HG03469 (cell line): Measurements from ENCODE around the gene ARL4A.

Source experiments
- ATAC-seq: cut with Tn5 transposase; IDR thresholded peaks from one replicate; pipeline ENCODE4 v1.9.1; 2021; ENCODE audit warnings: mild to moderate bottlenecking, moderate library complexity, moderate number of reproducible peaks; ENCODE audit not compliant: unreplicated experiment

ARL4A gene

DNA sequence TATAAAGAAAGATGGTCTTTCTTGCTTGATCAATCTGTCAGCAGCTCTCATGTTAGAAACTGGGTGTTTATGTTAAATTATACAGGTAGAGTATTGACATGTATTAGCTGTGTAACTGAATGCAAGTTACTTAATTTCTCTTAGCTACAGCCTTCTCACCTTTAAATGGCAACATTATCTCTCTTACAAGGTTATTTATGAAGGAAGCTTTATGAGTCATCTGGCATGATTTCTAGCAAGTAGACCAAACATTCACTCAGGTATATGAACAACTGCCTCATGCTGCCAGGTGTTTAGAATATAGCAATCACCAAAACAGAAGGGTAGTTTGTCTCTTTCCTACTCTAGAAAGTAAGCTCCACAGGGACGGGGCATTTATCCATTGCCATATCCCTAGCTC, 8.5 kb downstream of the ARL4A start:
- ATAC-seq: no peak

DNA sequence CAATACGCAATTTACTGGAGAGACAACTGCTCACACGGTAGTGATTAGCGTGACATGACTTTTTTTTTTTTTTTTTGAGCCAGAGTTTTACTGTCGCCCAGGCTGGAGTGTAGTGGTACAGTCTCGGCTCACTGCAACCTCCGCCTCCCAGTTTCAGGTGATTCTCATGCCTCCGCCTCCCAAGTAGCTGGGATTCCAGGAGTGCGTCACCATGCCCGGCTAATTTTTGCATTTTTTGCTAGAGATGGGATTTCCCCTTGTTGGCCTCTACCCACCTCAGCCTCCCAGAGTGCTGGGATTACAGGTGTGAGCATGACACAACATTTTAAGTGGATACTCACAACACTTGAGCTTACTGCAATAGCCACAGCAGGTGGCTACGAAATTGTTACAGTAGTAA, 11.9 kb downstream of the ARL4A start:
- ATAC-seq: no peak

DNA sequence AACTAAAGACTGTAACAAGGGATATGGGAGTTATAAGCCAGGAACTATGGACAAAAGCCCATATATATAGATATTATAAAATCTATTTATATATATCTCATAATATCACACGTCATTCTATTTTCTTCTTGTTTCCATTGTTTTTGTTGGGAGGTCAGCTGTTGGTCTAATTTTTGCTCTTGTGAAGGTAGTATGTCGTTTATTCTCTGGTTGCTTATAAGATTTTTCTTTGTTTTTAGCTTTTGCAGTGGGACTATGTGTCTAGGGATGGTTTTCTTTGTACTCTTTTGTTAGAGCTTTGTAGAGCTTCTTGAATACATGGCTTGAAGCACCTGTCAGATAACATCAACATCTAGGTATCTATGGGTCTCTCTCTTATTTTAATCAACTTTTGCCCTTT, 14.0 kb downstream of the ARL4A start:
- ATAC-seq: no peak

DNA sequence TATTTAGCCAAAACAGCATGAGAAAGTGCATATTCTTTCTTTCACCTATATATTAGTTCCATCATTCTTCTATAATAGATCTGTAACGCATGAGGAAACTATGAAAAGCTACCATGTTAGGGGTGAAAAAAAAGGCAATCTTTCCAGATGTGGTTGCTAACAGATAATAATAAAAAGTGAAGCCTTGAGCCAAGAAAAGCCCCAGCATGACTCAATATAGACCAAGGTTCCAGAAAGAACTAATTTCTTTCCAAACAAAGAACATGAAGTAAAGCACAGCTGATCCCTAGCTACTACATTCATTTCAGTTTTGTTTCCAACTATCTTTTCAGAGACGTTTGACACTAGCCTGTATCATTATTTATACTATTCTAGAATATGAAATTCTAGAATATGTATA, 16.4 kb downstream of the ARL4A start:
- no peak for ATAC-seq

DNA sequence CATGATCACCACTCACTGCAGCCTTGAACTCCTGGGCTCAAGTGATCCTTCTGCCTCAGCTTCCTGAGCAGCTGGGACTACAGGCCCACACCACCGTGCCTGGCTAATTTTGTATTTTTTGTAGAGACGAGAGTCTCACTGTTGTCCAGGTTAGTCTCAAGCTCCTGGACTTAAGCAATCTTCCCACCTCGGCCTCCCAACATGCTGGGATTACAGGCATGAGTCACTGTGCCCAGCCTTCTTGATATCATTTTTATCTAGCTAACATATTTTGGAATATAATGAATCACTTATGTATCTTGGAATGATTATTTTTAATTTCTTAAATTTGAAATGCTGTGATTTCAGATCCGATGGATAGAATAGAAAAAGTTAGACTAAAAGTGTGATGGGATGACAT, 18.4 kb downstream of the ARL4A start:
- ATAC-seq: no peak

DNA sequence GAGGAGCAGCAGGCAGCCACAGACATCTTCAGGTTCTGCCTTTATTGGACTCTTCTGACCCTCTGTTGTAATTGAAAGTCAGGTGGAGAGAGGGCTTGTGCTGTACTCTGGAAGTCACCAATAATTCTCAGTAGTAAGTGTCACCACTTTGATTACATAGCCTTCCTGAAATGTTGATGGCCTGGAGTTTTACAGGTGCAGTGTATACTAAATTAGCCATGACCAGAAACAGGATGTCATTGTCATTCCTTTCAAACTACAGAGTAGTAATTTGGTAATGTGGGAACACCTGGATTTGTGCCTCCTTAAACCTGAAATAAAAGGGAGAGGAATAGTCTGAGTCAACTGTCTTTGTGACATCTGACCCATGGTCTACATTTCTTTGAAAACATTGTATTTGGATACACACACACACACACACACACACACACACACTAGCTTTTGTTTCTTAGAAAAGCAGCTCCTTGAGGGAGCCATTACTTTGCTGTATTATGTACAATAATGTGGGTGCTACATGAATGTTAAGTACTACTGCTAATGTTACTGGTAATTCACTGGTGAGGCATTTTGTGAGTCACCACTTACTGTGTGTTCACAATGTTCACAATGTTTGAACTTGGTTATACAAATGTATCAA, 19.6 kb downstream of the ARL4A start:
- ATAC-seq: no peak

DNA sequence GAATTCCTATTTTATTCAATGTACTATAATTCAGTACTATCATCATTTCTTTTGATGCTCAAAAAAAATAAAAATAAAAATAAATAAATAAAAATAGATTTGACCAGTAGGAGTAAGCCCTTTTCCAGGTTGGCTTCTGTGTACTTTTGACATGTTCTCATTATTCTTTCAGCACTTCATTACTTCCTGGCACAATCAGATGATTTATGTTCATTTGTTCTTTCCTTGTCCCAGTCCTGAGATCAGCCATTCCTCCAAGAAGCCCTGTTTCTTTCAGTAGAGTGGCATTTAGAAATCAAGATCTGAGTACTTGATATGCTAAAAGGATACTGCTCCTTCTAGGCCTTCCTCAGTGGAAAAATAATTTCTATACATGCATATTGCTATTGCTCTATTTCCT, 20.9 kb downstream of the ARL4A start:
- ATAC-seq: no peak

DNA sequence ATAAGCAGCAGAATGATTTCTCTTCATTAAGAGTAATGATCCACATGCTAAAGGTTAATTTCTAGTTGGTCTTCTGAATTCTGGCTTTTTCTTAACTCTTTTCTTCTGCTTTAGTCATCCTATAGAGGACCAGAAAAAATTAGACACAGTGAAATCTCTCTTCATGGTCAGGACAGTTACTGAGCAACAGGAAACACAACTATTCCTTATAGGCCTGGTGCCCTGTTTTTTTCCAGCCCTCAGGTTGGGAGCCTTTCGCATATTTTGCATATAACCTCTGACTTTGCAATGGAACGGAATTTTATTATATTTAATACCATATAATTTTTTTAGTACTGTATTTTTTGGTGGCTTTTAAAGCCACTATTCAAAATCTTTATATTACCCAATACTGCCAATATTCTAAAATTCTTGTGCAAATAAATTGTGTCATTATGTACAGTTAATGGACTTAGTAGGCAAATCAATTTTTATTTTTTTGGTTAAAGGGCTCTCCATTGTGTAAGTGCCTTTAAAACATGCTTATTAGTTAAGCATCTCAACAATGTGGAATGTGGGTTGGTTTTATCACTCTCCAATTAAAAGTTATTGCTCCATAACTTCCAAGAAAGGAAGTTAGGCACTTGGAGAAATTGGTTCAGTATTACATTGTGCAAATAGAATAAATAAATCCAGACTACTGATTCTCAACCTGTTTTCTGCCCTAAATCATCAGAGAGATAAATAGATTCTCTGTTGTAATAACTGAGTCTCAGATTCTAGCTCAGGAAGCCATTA, 22.5 kb downstream of the ARL4A start:
- ATAC-seq: no peak

DNA sequence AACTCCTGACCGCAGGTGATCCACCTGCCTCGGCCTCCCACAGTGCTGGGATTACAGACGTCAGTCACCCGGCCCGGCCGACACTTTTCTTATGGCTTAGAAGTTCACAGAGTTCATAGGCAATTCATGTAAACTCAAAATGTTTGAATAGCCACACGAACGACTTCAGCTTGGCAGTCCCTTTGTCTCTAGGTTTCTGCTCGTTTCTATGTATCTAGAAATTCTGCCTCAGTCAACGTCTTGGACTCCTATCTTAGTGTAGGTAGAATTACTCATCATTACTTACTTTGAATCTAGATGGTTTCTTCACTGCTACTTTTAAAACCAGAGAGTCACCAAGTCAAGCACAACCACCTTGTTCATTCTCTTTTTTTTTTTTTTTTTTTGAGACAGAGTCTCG, 23.7 kb downstream of the ARL4A start:
- ATAC-seq: no peak

DNA sequence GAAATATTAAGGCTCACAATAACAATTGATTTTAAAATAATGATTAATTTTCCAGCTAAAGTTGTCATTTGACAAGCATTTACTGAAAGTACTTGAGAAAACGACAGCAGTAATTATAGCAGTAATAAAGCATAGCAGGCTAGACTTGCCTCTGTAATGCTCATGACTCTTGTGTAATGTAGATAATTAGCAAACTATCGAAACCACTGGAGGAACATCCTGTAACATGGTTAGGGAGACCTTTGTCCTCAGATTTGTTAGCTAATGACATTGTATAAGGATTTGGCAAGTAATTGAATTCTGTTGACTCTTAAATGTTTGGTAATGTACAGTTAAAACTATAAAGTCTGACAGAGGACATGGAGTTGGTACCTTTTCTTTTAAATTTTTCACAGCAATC, 24.8 kb downstream of the ARL4A start:
- ATAC-seq: no peak

DNA sequence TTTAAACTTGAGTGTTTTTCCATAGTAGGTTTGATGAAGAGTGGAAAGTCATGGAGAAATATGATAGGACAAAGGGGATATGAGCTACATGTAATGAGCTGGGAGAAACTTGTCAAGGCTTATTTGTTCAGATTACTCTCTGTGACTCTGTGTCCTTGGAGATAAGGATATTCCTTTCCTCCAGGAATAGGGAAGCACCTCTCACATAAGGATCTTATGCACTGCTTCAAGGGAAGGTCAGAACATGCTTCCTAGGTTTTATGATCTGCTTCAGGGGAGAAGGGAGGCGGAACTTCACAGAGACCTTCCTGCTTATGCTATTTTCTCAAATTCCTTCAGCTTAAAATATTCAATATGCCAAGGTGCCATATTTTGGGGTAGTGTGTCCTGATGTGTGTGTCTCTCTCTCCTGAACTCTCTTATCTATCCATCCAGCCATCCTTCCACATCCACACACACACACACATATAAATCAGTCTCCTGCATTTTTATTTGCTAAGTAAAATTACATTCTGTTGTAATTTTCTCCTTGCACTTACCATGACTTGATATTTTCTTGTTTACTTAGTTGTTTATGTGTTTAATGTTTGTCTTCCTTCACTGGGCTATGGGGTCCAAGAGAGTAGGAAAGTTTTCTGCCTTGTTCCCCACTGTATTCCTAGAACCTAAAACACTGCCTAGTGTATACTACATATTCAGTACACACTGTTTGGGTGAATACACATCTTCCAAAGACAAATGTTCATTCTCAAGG, 26.4 kb downstream of the ARL4A start:
- ATAC-seq: no peak

DNA sequence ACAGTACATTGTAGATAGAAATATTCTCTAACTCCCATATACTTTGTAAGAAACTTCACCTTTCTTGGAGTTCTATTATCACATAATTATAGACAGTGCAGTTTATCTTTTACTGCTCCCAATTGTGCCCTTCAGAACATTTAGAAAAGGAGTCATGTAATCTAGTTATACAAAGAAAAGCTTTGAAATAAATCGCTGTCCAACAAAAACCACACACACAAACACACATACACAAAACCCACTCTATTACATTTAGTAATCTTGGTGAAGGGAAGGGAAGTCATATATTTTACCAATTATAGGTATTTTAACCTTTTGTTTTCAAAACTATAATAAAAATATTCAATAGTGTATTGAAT, 26.9 kb downstream of the ARL4A start:
- no peak for ATAC-seq

DNA sequence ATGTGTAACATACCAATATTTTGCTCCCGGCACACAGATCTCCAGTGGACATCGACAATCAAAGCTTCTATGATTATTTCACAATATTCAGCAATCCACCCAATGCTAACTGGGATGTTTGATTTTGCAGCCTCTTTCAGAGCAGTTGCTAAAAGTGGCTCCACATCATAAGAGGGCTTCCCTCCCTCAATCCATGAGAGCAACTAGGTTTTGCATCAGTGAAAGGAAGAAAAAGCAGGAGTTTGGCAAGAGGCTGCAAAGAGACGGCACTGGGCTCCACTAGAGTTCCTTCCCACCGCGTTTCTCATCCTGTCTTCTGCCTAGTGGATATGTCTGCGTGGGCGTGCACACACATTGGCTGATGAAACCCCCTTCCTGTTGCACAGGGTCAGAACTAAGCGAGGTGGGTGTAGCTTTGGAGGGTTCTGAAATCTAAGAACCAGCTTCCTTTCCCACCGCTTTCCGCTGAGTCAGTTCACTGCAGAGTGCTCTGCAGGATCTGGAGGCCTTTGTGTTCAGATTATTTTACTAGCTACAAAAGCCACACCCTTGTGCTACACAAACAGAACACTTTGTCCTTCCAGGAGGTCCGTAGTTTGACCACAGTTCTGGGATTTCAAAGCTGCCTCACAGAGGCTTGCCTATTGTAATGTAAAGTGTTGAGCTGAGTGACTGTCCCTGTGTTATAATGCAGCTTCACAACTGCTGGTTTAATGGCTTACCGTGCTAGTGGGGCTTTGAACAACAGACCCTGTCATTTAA, 28.1 kb downstream of the ARL4A start:
- ATAC-seq: no peak

DNA sequence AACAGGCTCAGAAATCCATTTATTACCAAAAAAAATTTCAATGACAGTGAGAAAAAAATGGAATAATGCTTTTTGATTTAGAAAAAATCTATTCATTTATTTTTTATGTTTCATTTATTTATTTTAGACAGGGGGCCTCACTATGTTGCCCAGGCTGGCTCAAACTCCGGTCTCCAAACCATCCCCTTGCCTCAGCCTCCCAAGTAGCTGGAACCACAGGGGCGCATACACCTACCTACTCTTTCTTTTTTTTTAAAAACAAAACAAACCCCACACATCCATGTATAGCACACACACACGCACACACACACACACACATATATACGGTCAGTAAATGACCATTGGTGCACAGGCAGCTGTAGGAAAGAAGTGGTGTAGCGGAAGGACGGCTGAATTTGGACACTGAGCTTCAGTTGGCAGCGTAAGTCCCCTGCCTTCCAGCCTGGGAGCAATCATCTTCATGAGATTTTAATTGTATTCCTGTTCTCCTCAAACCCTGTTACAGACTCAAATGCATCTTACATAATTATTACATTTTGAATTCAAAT, 28.8 kb downstream of the ARL4A start:
- ATAC-seq: no peak

DNA sequence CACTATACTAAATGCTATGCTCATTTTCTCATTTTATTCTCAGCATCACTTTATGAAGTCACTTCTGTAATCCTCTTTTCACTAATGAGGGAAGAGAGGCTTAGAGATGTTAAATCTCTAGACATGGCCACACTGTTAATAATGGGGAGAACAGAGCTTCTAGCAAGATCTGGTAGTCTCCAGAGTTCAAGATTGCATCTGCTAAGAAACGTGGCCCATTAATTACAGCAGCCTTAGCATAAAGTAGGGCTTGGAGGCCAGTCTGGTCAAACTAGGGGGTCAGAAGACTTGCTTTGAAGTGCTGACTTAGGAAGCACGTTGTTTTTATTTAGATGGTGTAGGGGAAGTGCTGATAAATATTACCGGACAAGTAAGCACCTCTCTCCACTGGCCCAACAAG, 29.3 kb downstream of the ARL4A start:
- no peak for ATAC-seq

DNA sequence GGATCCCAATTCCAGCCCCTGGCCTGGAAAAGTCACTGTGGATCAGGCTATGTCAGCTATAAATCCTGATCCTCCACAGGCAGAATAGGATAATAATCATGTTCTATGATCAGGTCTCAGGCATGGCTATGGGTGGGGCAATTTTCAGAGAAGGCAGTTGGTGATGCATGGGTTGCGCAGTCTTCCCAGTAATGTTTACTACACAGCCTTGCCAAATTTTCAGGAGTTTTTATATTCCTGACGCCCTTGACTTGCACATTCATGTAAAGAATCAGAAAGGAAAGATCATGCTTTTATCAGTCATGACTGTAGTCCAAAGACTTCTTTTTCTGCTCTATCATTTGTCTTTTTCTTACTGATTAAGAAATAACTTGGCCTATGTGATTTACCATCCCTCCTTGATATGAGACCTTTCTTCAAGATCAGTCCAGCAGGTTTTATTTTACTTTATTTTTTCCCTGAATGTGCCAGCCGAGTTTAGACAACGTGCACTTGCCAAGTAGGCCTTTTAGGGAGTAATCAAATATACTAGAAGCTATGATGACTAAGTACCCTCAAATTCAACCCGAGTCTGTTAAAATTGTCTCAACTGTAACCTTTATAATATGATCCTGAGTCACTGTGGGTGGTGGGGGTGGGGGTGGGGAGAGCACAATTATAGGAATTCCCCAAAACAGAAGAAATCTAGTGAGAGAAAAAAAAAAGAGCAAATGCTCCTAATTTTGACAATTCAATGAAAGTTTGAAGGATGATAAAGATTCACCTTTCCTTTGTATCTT, 31.9 kb downstream of the ARL4A start:
- ATAC-seq: no peak

DNA sequence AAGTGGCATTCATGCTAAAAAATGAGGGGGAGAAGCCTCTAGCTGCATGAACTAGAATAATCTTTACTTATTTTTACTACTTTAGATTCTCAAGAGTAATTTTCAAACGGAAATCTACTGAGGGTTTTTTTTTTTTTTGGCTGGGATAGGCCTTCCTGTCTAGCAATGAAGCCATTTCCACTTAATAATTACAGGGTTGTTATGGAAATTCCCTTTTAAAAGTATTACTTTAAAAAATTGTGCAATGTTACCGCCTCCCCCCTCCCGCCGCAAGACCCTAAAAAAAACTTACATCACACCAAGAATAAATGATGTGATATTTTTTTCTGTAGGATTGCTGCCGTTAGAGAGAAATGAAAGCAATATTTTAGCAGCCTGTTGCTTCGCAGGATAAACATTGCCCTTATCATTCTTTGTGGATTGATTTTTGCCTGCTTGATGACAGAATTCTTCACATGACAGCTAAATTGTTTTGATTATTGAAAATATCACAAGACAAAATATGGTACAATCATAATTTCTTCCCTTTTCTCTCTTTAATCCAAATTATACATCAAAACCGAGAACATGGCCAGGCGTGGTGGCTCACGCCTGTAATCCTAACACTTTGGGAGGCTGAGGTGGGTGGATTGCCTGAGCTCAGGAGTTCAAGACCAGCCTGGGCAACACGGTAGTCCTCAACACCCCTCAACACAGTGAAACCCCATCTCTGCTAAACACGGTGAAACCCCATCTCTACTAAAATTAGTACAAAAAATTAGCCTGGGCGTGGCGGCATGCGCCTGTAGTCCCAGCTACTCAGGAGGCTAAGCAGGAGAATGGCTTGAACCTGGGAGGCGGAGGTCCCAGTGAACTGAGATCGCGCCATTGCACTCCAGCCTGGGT, 32.8 kb downstream of the ARL4A start:
- no peak for ATAC-seq

DNA sequence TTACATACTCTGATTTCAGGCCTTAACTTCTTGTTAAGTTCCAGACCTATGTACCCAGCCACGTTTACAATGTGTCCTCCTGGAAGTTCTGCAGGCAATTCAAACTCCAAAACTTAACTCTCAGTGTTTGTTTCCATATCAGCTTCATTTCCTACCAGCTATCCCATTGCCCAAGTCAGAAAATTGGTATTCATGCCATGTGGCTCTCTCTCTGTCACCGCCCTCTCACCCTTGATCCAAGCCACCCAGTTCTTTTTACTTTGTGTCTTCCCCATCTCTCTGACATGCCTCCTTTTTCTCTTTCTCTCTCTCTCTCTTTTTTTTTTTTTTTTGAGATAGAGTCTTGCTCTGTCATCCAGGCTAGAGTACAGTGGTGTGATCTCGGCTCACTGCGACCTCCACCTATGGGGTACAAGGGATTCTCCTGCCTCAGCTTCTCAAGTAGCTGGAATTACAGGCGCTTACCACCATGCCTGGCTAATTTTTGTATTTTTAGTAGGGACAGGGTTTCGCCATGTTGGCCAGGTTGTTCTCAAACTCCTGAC, 33.9 kb downstream of the ARL4A start:
- ATAC-seq: no peak

DNA sequence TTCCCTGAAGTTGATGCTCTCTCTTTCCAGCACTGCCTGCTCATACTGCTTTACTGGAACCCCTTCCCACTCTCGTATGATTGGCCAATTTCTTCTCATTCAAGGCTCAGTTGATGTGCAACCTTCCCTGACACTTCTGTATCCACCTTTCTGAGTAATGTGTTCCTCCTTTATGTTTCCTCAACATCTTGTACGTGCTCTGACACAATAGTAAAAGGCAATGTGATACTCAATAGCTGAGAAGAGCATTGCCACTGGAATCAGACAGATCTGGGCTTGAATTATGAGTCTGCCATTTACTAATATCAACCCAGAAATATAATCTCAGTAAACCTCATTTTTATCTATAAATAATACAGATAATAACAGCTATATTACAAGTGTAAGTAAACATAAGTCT, 34.7 kb downstream of the ARL4A start:
- no peak for ATAC-seq
